ENCODE results near the gene KIF1B. TPM values are rescaled to one million over a fixed set of nuclear protein-coding genes. Genes with fewer than 3 reads are reported as not detected.

The KIF1B gene
- total RNA-seq, 1 experiment from 2014 or later, result 33.0 TPM

DNA sequence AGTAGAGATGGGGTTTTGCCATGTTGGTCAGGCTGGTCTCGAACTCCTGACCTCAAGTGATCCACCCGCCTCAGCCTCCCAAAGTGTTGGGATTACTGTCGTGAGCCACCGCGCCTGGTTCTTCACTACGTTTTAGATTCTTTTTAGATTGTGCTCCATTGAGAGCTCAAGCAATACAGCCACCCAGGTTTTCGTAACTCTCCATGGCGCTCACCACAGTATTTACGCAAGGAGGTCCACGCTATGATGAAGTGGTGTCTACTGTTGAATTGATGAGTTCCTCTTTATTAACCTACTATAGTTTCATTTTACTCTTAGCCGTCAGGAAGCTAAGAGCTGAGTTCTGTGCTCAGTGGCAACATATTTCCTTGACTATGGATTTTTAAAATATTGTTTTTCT lies 1.8 kb upstream of the KIF1B start:
- Histone ChIP-seq H3K36me3 (ENCODE audit: control insufficient read depth, insufficient read depth, low read length) (no peaks in the 10 kb centered on the region; the same call in 1 of the 2 replicates), H3K4me1 (ENCODE audit: control insufficient read depth, insufficient read depth, low read length) (peaks cover 20% of the 10 kb centered on the region), H3K9me3 (ENCODE audit: control insufficient read depth, insufficient read depth, low read depth, low read length) (no peaks in the 10 kb centered on the region), H3K27ac (ENCODE audit: low read length) (no peak overlapping the region), H3K4me3 (ENCODE audit: low read depth in 2 of 2, low read length in 2 of 2) (no peak overlapping the region), H3K27me3 (ENCODE audit: control insufficient read depth, insufficient read depth, low read length) (no peaks in the 10 kb centered on the region)
- in situ Hi-C loops (cut with HindIII; ENCODE audit: low pct_unique_long_range_greater_than_20kb, low sequenced_read_pairs), result no loop called here
- CTCF ChIA-PET, result no interaction called here
- TF ChIP-seq, protein P1, sequence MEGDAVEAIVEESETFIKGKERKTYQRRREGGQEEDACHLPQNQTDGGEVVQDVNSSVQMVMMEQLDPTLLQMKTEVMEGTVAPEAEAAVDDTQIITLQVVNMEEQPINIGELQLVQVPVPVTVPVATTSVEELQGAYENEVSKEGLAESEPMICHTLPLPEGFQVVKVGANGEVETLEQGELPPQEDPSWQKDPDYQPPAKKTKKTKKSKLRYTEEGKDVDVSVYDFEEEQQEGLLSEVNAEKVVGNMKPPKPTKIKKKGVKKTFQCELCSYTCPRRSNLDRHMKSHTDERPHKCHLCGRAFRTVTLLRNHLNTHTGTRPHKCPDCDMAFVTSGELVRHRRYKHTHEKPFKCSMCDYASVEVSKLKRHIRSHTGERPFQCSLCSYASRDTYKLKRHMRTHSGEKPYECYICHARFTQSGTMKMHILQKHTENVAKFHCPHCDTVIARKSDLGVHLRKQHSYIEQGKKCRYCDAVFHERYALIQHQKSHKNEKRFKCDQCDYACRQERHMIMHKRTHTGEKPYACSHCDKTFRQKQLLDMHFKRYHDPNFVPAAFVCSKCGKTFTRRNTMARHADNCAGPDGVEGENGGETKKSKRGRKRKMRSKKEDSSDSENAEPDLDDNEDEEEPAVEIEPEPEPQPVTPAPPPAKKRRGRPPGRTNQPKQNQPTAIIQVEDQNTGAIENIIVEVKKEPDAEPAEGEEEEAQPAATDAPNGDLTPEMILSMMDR (IDR thresholded peaks at IDR 0.05), result no peak
- TF ChIP-seq SIN3A (IDR thresholded peaks at IDR 0.05; ENCODE audit: borderline replicate concordance, insufficient read depth, low read depth, low read length) (no peak), POLR2AphosphoS5 (IDR thresholded peaks at IDR 0.05; ENCODE audit: low read depth, low read length) (no peak), TCF7L2 (IDR thresholded peaks at IDR 0.05; ENCODE audit: low read depth, low read length) (no peak)
- TF ChIP-seq, protein P2, sequence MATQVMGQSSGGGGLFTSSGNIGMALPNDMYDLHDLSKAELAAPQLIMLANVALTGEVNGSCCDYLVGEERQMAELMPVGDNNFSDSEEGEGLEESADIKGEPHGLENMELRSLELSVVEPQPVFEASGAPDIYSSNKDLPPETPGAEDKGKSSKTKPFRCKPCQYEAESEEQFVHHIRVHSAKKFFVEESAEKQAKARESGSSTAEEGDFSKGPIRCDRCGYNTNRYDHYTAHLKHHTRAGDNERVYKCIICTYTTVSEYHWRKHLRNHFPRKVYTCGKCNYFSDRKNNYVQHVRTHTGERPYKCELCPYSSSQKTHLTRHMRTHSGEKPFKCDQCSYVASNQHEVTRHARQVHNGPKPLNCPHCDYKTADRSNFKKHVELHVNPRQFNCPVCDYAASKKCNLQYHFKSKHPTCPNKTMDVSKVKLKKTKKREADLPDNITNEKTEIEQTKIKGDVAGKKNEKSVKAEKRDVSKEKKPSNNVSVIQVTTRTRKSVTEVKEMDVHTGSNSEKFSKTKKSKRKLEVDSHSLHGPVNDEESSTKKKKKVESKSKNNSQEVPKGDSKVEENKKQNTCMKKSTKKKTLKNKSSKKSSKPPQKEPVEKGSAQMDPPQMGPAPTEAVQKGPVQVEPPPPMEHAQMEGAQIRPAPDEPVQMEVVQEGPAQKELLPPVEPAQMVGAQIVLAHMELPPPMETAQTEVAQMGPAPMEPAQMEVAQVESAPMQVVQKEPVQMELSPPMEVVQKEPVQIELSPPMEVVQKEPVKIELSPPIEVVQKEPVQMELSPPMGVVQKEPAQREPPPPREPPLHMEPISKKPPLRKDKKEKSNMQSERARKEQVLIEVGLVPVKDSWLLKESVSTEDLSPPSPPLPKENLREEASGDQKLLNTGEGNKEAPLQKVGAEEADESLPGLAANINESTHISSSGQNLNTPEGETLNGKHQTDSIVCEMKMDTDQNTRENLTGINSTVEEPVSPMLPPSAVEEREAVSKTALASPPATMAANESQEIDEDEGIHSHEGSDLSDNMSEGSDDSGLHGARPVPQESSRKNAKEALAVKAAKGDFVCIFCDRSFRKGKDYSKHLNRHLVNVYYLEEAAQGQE (IDR thresholded peaks at IDR 0.05; ENCODE audit: insufficient read depth in 1 of 2, low read depth in 2 of 2, low read length in 1 of 2), result no peak
- POLR2A ChIA-PET, result no interaction called here
- no TSS peak for BruUV-seq (replicated peaks)
- no peak for ATAC-seq
- no peak for DNase-seq (ENCODE audit: low read depth, low spot score)
- intact Hi-C loops (cut with micrococcal nuclease; ENCODE audit: unreplicated experiment), result no loop called here

DNA sequence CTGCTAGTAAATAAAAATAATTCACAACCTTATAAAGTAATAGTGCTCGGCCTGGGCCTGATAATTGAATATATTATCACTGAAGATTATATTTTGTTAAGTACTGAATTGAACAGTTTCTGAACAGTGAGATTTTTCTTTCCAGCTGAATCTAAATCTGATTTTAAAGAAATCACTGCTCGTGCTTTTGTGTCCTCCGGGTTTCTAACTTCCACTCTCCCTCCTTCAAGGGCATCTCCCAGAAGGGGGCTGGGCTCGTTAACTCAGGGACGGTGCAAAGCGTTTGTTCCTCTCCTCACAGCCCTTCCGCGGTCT lies 823 bp upstream of the KIF1B start:
- Histone ChIP-seq H3K4me1 (ENCODE audit: control insufficient read depth, insufficient read depth, low read length) (peaks cover 20% of the 10 kb centered on the region), H3K27me3 (ENCODE audit: control insufficient read depth, insufficient read depth, low read length) (no peaks in the 10 kb centered on the region), H3K4me3 (ENCODE audit: low read depth in 2 of 2, low read length in 2 of 2) (peak overlapping the region; percentile 83), H3K27ac (ENCODE audit: low read length) (peak overlapping the region; percentile 90), H3K36me3 (ENCODE audit: control insufficient read depth, insufficient read depth, low read length) (no peaks in the 10 kb centered on the region; the same call in 1 of the 2 replicates), H3K9me3 (ENCODE audit: control insufficient read depth, insufficient read depth, low read depth, low read length) (no peaks in the 10 kb centered on the region)
- in situ Hi-C loops (cut with HindIII; ENCODE audit: low pct_unique_long_range_greater_than_20kb, low sequenced_read_pairs), result no loop called here
- CTCF ChIA-PET, result interaction anchor here (0.6 to 1.1 kb wide), 3 partner anchors 122 to 558 kb away, joined by 3 read pairs; partner anchors contain the start of gene PIK3CD
- POLR2A ChIA-PET, result no interaction called here
- DNase-seq (ENCODE audit: low read depth, low spot score) (no peak), ATAC-seq (peak; percentile 54)
- no peak for TF ChIP-seq TCF7L2 (IDR thresholded peaks at IDR 0.05; ENCODE audit: low read depth, low read length)
- TF ChIP-seq, protein P1 (IDR thresholded peaks at IDR 0.05), result no peak
- no peak for TF ChIP-seq SIN3A (IDR thresholded peaks at IDR 0.05; ENCODE audit: borderline replicate concordance, insufficient read depth, low read depth, low read length)
- TF ChIP-seq, protein P2 (IDR thresholded peaks at IDR 0.05; ENCODE audit: insufficient read depth in 1 of 2, low read depth in 2 of 2, low read length in 1 of 2), result no peak
- TF ChIP-seq POLR2AphosphoS5 (IDR thresholded peaks at IDR 0.05; ENCODE audit: low read depth, low read length), result no peak
- BruUV-seq (replicated peaks), result no TSS peak
- intact Hi-C loops (cut with micrococcal nuclease; ENCODE audit: unreplicated experiment), result no loop called here

All from Panc1 (cell line).